ENCODE results near the gene TTC6. TPM values are rescaled to one million over a fixed set of nuclear protein-coding genes. Genes with fewer than 3 reads are reported as not detected.

Gene TTC6
- polyA plus RNA-seq, 3 donors, result 0.17 to 0.31 (median 0.26) TPM

DNA sequence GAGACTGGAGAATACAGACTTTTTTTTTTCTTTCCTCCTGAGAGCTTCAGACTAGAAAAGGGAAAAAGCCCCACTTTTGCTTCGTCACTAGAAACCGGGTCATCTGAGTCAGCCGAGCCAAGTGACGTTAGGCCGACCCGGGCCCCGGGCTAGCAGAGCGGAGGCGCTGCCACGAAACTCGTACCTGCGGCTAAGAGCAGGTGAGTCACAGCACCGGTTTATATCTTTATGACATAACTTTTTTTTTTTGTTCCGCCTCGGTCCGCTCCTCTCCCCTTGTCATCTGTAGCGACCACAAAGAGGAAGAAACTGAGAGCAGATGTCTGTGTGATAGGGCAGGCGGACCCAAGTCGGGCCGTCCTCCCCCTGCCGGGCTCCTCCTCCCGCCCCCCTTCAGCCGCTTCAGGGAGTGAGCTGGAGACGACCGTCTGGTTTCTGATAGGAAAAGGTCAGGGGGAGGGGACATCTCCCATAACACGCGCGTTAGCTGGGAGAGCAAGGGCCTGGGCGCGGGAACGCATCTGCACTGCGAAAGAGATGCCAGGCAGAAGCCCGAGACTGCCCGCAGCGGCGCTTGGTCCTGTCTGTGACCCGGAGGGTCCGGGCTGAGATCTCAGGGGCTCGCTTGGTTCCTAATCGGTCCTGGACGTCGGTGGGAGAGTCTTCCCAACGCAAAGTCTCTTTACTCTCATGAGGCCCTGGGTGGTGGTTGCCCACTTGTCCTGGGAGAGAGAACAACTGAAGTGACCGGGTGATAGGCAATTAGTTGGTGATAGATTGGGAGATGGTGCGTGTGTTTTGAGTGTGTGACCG, 586 bp downstream of the TTC6 start:
- DNase-seq (ENCODE audit: low read depth in 3 of 3, low spot score in 2 of 3), result no peak

DNA sequence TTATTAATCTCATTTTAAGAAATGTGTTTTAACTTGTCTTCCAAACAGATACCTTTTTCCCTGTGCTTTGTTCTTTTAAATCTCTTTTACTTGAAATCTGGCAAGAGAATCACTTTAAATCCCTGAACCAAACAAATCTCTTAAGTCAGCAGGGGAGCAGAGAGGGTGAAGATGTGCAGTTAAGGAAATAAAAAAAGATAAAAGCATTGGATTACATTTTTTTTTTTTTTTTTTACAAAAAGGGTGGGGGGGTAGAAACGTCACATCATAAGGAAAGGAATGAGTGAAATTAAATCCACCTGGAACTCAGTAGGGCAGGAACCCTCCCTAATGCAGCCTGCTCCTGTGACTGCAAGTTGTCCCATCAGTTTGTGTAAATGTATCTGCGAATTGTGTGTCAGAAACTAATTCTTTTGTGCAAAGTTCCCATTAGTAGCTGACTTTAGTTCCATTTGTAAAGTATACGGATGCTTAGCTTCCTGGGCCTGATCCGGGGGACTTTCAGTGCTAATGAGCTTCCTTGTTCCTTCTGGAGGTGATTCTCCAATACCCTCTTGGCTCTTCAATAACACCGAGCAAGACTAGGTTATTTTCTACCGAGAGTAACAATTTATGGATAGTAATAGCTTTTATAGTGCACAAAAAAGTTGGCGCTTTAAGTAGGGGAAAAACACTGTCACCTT, 1.5 kb downstream of the TTC6 start:
- DNase-seq (ENCODE audit: low read depth in 3 of 3, low spot score in 2 of 3), result no peak

DNA sequence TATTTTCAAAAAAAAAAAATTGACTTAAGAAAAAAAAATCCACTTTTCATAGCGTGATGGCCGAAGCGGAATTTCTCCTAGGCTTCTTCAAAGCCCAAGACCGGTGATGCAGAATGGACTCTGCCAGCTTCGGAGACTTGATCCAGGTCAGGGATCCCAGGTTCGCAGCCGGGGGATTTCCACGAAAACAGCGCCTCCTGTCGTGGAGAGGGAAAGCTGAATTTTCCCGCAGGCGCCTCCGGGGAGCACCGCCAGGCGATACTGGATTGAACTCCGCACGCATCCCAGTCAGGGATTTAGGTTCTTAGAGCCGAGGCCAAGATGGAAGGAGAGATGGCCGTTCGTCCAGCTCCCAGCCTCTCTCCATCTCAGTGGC, 2.1 kb downstream of the TTC6 start:
- no peak for DNase-seq (ENCODE audit: low read depth in 3 of 3, low spot score in 2 of 3)

DNA sequence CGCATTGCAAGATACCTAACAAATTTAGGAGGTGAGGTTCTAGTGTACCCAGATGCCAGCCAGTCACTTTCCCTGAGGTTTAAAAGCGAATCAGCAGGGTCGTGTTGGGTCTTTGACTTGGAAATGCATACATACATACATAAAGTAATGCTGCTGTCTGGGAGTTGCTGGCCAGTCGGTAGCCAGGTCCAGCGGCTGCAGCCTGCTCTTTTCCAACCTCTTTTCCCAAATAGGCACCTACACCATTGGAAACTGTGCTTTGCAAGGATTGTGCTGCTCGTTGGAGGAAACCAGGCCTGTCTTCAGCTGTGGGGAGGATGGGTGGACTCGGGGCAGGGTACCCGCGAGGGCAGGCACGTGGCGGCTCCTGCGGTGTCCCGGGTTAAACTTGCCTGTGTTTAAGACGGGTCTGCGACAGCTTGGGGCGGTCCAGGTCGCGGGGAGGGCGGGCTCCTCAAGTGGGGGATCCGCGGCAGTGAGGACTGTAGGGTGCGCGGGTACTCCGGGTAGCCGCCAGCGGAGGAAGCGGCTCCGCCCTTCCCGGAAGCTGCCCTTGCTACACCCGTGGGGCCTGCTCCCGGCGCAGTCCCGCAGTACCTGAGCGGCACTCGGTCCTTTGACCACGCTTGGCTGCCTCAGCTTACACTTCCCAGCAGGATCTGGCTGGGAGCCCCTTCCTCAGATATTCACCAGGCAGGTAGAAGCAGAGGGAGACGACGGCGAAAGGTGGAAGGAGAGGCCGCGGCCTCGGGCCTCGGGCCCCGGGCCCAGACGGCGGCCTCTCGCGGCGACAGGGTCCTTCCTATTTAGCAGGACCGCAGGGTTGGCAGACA, 2.7 kb downstream of the TTC6 start:
- DNase-seq (ENCODE audit: low read depth in 3 of 3, low spot score in 2 of 3), result no peak

DNA sequence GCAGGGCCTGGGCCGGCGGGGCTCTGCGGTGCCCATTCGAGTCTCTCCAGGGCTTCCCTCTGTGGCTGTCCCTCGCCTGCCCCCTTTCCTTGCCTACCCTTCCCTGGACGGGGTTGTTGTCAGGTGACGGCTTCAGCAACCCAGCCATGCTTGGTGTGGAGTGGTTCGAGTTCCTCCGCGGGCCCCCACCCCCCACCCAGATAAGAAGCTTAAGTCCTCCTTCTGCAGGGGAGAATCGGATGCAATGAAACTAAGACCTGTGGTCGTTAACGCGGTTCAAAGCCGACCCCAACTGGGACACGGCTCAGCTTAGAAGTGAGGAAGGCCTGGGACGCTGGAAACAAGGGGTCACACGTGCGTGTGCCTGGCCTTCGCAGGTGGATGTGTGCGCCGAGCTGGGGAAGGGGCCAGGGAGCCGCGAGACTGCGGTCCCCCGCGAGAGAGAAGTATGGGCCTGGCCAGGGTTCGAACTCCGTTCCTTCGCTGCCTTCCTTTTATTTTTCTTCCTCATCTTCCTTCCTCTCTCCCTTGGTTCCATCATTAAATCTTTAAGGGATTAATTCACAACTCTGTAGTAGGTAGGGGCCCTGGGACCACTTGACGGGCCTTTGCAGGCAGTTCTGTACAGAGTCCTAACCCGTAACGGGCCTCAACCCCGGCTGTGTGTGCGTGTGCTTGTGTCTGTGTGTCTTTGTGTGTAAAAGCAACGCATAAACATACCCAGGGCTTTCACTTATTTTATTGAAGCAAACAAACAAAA, 3.5 kb downstream of the TTC6 start:
- DNase-seq (ENCODE audit: low read depth in 3 of 3, low spot score in 2 of 3), result no peak

DNA sequence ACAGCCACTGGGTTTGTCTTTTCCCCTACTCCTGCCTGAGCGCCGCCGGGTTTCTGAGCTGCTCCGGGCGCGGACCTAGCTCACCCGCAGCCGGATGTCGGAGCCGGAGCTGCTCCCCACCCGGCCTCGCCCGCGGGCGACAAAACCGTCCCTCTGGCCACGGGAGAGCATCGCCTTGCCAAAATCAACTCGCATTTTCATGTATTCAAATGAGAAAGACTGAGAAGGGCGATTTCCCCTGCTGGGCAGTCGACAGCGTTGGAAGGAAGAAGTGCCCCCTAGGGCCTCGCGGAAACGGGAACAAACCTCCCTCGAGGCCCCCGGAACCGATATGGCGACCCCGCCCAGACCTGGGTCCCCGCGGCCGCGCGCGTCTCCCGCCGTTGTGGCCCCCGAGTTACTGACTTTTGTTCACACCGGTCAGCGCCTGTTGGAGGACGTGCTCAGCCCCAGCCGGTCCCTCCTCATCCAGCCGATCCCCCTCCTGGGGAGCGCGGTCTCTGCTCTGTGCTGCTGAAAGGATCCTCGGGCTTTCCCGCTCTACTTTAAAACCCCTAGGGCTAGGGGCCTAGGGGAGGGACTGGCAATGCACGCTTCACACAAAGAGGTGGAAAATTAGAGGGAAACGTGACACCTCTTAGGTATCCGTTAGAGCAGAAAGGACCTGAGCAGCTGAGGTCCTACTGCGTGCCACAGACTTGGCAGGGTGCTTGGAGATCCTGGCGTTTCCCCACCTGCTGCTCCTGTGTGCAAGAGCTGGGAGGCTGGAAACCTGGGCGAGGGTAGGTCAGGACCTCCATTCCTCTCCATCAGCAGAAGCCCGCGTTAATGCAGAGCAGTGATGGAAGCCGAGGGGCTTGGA, 4.3 kb downstream of the TTC6 start:
- no peak for DNase-seq (ENCODE audit: low read depth in 3 of 3, low spot score in 2 of 3)

DNA sequence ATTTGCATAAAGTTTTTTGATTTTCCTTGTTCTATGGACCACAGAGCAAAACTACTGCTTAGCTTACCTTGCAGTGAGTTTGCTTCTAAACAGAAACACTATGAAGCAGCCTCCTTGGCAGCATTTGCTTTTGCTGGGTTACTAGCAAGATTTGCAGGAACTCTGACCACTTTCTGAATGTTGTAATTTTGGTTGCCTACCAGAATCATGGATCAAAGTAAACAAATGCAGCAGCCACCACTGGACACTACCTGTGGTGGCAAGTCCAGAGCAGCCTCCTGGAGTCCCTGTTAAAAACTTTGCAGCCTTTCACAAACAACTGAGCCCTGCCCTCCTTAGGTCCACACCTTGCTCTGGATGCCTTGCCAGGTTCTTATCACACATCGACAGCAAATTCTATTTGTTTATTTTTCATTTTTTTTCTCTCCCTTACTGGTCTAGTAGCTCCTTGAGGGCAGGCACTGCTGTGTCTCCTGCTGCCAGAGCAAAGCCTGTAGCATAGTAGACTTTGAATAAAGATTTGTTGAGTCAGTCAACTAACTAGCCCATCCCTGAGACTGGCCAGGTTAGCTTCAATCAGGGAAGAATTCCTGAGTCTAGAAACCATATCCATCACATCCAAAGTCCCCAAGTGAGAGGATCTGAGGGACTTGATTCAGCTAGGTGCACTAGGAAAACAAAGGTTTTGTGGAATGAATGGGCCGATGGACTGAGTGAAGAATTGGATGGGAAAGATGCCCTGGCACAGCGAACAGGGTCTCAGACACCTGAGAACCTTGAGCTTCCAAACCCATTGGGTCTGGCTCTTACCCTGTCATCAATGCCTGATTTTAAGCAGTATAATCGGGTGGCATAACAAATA, 5.7 kb downstream of the TTC6 start:
- no peak for DNase-seq (ENCODE audit: low read depth in 3 of 3, low spot score in 2 of 3)

DNA sequence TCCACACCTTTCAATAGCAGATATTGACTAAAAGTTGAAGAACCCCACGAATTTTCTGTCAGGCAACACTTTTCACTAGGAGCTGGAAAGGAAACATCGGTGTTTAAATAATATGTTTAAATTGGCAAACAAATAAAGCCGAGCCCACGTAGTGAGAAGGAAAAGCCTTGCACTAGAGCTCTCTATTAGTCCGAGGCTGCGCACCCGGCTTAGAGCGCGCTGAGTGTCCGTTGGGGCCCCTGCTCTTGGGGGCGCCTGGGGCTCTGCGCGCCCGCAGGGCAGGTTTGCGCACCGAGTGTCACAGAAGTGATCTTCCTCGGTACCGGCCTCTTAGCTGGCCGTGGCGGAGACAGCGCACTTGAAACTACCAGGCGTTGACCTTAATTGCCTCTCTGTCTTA, 6.4 kb downstream of the TTC6 start:
- no peak for DNase-seq (ENCODE audit: low read depth in 3 of 3, low spot score in 2 of 3)

DNA sequence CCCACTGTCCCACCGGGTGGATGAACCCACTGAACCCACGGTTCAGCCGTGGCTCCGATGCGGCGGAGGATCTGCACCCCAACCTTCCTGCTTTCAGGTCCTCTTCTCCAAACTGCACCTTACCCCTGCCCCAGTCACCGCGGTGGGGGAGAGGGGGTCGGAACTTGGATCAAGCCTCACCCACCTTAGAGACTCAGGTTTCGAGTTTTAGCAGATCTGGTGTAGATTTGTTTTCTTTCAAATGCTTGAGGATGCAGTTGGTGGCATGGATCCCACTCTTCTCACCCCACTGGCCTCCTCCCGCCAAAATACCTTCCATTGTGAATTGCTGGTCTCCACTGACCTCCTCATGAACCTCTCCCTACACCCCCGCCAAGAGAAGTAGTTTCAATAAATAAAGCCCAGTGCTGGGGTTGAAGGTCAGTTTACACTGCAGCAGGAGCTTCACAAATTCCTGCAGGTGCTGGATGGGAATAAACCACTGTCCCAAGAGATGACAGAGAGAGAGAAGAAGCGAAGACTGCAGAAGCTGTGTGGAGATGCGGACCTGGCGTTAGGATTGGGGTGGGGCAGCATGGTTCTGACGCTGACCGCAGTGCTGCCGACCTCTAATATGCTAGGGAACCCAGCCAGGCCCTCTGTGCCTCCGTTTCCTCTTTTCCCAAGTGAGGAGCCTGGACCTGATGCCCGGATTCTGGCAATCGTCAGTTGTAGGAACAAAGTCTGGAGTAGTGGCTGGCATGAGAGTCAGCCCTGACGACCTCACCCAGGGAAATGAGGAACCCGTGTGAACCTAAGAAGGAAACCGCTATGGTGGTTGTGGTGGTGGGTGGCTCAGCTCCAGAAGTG, 7.4 kb downstream of the TTC6 start:
- no peak for DNase-seq (ENCODE audit: low read depth in 3 of 3, low spot score in 2 of 3)

DNA sequence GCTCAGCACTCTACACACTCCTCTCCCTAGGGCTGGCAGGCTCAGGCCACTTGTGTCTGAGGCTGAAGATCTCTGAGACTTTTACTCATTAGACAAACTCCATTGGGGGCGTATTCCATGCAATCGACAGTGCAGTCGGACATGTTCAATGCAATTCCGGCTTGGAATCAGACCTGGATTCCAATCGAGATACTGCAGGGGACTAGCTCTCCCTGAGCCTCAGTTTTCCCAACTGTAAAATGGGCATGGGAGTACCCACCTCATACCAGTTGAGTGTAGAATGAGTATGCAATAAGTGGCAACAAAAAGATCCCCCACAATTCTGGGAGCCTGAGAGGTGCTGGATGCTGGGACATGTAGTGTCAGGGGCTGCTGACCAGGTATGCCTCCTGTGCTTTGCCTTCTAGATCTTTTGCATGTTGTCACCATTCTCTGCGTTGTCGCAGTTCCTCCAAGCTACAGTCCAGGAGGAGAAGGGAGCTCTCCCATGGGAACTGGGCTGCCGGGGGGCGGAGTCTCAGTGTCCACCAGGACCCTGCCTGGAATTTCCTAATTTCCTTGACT, 8.3 kb downstream of the TTC6 start:
- no peak for DNase-seq (ENCODE audit: low read depth in 3 of 3, low spot score in 2 of 3)

DNA sequence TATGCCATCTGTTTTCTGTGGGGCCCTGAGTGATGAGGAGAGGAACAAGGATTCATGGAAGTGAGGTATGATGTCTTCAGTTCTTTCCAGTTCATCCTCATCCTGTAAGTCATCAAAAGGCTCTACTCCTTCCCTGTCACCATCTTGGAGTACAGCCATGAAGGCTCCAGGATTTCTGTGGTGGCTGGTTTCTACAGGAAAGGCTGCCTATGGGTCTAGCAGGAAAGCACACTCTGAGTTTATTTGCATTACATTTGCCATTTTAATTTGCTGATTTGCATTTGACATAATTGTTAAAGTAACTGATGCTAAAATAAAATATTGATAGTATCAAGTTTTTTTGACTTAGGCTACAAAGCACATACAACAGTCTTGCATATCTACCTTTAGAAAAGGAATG, 11.2 kb downstream of the TTC6 start:
- DNase-seq (ENCODE audit: low read depth in 3 of 3, low spot score in 2 of 3), result no peak

DNA sequence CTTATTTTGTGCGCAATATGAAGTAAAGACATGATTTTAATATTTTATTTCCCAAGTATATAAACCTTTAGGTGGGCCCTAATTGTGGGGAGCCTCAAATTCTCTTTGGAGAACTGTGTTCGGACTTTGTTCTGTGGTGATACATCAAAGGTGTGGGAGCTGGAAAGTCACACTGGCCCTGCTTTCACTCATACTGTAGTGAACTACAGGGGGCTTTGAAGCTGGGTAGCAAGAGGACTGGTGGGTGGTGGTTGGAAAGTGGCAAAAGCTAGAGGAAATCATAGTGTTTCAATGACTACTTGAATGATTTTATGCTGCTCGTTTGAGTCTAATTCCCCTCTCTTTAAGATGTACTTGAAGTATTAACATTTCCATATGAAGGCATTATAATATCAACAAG, 13.2 kb downstream of the TTC6 start:
- no peak for DNase-seq (ENCODE audit: low read depth in 3 of 3, low spot score in 2 of 3)

DNA sequence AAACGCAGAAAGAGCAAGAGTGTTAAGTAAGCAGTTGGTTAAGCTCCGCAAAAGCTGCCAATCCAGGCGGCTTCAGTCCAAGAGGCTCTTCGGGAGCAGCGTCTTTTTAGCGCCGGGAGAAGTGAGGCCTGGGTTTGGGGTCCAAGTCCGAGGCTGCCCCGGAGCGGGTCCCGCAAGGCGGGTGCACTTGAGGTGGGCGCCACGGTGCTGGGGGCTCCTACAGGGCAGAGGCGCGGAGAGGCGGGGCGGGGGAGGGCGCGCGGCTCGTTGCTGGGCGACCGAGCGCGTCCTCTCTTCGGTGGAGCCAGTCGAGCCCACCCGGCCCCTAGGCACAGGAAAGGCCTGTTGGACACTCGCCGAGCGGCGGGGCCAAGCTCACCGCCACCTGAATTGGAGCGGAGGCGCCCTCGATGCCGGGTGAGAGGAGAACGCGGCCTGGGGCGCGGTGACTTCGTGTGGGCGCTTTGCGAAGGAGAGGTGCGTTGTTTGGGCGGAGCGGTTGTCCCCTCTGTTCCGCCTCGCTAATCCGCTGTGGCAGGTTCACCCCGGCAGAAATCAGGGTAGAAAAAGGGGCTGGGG, 15.6 kb downstream of the TTC6 start:
- DNase-seq (ENCODE audit: low read depth in 3 of 3, low spot score in 2 of 3), result no peak

DNA sequence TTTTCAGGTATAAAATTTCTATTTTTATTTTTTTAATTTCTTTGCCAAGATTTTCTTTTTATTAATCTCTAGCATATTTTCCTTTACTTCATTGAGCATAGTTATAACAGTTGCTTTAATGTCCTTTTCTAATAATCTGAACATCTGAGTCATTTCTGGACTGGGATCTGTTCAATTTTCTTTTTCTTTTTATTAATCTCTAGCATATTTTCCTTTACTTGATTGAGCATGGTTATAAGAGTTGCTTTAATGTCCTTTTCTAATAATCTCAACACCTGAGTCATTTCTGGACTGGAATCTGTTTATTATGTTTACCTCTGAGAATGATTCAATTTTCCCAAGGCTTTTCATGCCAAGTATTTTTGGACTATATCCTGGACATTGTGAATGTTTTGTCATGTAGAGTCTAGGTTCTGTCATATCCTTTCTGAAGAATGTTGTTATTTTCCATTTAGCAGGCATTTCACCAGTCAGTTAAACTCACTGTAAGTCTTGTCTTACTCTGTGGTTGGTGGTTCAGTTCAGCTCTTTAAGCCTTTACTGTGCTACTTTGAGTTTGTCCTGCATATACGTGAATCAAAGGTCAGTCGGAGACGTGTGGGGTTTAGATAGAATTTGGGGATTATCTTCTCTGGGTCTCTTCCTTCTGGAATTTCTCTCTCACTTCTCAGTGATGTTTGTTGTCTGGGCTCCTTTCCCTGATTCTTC, 20.3 kb downstream of the TTC6 start:
- no peak for DNase-seq (ENCODE audit: low read depth in 3 of 3, low spot score in 2 of 3)

DNA sequence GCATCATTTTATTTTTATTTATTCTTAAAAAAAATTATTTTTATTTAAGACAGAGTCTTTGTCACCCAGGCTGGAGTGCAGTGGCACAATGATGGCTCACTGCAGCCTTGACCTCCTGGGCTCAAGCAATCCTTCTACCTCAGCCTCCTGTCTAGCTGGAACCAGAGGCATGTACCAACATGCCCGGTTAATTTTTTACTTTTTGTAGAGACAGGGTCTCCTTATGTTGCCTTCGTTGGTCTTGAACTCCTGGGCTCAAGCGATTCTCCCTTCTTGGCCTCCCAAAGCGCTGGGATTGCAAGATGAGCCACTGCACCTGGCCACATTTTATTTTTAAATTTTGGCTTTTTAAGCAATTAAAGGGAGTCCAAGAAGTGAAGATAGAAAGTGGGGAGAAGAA, 21.4 kb downstream of the TTC6 start:
- DNase-seq (ENCODE audit: low read depth in 3 of 3, low spot score in 2 of 3), result no peak

DNA sequence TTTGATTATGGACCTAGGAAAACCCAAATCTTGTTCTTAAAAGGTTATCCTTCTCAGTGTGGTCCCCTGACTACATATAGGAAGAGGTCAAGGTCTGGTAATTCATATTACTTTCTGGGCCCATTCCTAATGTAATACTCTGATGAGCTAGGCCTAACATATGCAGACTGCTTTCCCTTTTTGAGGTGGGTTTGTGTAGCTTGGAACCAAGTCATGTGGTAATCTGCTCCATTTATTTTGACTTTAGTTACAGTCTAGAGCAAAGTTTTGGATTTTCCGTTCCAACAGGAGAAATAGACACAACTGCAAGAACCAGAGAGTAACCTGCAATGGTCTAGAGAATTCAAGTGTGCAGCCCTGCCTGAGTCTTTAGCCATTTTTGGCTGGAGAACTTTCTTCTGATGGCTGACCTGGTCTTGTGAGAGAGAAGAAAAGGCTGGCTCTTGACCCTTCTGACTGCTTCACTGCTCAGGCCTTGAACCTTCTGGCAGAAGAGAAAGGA, 22.5 kb downstream of the TTC6 start:
- no peak for DNase-seq (ENCODE audit: low read depth in 3 of 3, low spot score in 2 of 3)
